SHP77 treated with DMSO at 0.1 percent for 48 hours (cell line): ENCODE measurements around the gene RIMKLA.

Experiments used
- DNase-seq: peaks from one replicate; lab custom pipeline; 2025; lab: John Stamatoyannopoulos, UW

Gene RIMKLA, protein sequence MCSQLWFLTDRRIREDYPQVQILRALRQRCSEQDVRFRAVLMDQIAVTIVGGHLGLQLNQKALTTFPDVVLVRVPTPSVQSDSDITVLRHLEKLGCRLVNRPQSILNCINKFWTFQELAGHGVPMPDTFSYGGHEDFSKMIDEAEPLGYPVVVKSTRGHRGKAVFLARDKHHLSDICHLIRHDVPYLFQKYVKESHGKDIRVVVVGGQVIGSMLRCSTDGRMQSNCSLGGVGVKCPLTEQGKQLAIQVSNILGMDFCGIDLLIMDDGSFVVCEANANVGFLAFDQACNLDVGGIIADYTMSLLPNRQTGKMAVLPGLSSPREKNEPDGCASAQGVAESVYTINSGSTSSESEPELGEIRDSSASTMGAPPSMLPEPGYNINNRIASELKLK

DNA sequence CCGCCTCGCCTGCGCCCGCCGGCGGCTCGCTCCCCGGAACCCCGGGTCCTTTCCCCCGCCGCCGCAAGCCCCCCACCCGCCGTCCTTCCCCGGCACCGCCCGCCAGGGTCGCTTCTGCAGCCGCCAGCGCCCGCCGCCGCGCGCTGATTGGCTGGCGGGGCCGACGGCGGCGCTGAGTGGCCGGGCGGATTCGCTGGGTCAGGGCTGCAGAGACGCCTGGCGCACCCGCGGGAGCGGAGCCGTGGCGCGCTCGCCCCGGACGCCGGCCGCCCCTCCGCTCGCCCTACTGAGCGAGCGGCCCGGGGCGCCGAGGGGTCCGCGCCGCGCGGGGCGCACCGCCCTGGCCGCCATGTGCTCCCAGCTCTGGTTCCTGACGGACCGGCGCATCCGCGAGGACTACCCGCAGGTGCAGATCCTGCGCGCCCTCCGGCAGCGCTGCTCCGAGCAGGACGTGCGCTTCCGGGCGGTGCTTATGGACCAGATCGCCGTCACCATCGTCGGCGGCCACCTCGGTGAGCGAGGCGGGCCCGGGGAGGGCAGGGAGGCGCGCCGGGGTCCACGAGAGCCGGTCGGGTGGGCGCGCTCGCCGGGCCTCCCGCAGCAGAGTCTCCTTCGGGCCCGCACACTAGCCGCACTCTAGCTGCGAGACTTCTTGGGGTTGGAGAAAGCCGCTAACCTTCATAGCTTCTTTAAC lies at the start of gene RIMKLA:
RIMKLA (plus strand) TSS at position 207 of the 694 bp plus-strand sequence; CDS start at position 350, 143 bp downstream.
- DNase-seq = peak; percentile 63

DNA sequence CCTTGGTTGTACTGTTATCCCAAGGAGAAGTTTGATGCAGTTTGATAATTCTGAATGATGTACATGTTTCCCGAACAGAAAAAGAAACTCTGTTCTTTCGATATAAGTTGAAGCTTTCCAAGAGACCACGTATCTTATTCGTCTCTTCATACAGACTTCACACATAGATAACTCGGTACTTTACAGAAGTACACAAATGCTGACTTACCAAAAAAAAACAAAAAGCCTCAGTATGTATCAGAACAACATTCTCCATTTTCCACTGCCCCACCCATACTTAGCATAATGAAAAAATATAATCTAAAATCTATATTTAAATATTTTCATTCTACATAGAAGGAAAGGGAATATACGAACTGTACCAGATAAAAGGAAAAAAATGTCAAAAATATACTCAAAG lies 47.7 kb upstream of the RIMKLA start:
- DNase-seq = no peak

- DNase-seq = no peak
These were observed 46.8 kb upstream of the RIMKLA start for GRCh38 chr1:42333662-42334239.

GRCh38 chr1:42334240-42335049 lies 46.1 kb upstream of the RIMKLA start:
- no peak for DNase-seq

- DNase-seq = peak; percentile 82
These were observed 45.4 kb upstream of the RIMKLA start, which contains the start of gene FOXJ3 for GRCh38 chr1:42335050-42335808. FOXJ3 (minus strand) TSS chr1:42335235; CDS start chr1:42311093, 24,142 bp downstream.

- peak; percentile 52 for DNase-seq
These were observed 44.6 kb upstream of the RIMKLA start for GRCh38 chr1:42335809-42336518.

- DNase-seq = no peak
These were observed 43.6 kb upstream of the RIMKLA start for GRCh38 chr1:42336978-42337377.

- peak; percentile 100 for DNase-seq
These were observed 40.5 kb upstream of the RIMKLA start for GRCh38 chr1:42340093-42340492.

DNA sequence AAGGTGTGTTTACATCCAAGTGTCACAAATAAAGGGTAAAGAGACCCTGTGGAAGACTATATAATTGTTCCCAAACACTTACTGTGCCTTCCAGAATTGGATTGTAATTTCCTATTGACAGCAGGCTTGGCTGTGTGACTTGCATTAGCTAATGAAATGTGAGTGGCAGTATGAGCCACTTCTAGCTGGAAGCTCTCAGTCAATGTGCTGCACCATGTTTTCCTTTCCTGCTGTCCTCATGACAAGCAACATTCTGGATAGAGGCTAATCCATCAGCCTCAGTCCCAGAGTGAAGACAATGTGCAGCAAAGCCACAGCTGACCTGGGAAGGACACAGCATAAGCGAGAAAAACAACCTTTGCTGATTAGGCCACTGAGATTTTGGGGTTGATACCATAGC lies 39.7 kb upstream of the RIMKLA start:
- DNase-seq = peak; percentile 64

DNA sequence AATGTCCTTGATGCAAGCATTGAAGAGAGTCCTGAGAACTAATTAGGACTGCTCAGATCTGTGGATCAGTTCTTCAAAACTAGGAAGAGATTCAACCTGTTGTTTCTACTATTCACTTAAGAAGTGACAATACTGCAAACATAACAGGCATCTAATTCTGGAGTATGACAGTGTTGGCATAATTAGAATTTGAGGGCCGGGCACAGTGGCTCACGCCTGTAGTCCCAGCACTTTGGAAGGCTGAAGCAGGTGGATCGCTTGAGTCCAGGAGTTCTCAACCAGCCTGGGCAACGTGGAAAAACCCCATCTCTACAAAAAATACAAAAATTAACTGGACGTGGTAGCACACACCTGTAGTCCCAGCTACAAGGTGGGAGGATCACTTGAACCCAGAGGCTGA lies 37.5 kb upstream of the RIMKLA start:
- no peak for DNase-seq

GRCh38 chr1:42348498-42348897 lies 32.1 kb upstream of the RIMKLA start:
- no peak for DNase-seq

- DNase-seq = no peak
These were observed 30.5 kb upstream of the RIMKLA start for GRCh38 chr1:42350086-42350485.

GRCh38 chr1:42358791-42359190 lies 21.8 kb upstream of the RIMKLA start:
- DNase-seq = no peak

DNA sequence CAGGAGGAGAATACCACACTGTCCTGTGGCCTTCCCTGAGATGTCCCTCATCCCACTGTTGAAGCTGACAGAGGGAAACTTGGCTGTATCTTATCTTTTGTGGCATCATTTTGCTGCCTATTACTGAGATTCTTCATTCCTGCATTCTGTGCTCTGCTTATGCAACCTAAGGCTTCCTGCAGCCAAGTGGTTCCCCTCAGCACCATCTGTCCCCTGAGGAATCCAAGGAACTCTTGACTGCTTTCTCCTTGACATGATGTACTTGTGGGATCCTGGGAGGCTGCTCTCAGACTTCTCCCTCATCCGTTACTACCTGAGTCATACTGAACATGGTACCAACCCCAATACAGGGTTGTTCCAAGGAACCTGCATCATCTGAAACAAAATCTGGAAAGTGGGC lies 21.1 kb upstream of the RIMKLA start:
- DNase-seq = no peak

- DNase-seq = no peak
These were observed 16.5 kb upstream of the RIMKLA start for GRCh38 chr1:42364089-42364488.

- no peak for DNase-seq
These were observed 16.1 kb upstream of the RIMKLA start for GRCh38 chr1:42364542-42364941.

GRCh38 chr1:42365118-42365517 lies 15.5 kb upstream of the RIMKLA start:
- DNase-seq = no peak

DNA sequence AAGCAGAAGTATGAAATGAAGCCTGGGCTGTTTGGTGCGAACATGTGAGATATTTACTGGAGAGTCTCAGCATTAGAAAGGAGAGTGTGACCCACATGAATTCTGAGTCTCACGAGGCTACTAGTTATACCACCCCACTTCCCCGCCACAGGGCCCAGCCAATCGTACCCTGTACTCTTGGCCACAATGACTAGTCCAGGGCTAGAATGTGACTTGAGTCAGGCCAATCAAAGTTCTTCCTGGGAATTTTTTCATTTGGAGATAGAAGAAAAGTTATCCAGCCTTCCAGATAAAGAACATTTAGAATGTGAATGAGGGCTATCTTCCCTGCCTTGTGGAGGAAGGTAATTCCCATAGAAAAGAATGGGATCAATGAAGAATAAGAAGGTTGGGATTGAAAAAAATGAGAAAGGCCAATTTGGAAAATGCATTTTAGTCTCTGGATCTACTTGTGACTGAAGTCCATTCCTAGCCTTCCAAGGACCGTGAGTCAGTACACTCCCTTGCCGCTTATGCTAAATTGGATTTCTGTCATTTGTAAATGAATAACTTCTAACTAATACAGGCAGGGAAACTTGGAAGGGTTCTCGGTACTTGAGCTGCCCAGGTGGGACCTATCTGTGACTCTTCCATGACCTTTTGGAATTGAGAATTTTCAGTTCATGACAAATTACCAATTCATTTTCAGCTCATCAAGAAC lies 12.3 kb upstream of the RIMKLA start:
- no peak for DNase-seq

GRCh38 chr1:42369471-42369870 lies 11.1 kb upstream of the RIMKLA start:
- no peak for DNase-seq
